LNCAP (cell line): ENCODE results near the gene ABCC1.

Experiments used
- CTCF ChIP-seq: fragments of 450-650 bp; IDR thresholded peaks from 2 replicates; pipeline ENCODE4 v1.5.1; 2017; ENCODE audit warnings: mild to moderate bottlenecking

Gene ABCC1

GRCh38 chr16:16062023-16062937 is 112.9 kb downstream of the ABCC1 start:
- TF ChIP-seq CTCF: no peak

DNA sequence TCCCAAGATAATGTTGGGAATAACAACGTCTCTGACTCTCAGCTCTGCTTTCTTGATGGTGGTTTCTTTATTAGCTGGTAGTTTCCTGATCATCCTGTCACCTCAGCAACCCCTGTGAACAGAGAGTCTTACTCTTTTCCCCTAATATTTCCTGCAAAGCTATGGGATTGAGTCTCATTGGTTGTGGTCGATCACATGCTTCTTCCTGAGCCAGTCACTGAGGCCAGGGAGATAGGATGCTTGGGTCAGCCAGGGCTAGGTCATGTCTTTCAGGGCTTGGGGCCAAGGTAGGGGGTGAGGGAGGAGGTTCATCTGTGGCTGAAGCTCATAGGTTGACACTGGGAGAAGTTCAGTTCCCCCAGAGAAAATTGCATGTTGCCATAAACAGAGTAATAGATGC is 114.3 kb downstream of the ABCC1 start:
- TF ChIP-seq CTCF: no peak

- TF ChIP-seq CTCF: no peak
These were observed 115.5 kb downstream of the ABCC1 start for GRCh38 chr16:16064874-16065384.

GRCh38 chr16:16067127-16067526 is 117.7 kb downstream of the ABCC1 start:
- TF ChIP-seq CTCF: no peak

DNA sequence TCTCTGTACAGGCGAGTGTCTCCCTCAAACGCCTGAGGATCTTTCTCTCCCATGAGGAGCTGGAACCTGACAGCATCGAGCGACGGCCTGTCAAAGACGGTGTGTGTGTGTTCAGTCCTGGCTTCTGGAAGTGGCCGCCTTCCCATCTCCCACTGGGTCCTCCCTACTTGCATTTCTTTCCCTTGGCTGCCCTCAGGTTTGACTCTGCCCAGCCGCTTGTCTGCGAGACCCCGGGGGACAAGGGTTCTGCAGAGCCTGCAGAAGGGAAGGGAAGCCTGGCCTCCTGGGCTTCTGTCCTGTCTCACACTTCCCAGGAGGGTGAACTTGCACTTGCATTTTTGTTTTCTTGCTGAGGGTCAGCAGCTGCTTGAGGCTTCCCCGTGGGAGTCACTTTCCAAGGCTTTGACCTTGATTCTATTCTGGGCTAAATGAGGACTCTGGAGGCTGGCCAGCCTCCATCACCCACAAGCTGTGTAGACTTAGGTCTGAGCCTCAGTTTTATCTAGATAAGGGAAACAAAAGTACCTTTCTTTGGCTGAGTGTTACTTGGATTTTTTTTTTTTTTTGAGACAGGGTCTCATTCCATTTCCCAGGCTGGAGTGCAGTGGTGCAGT is 122.3 kb downstream of the ABCC1 start:
- TF ChIP-seq CTCF: no peak

DNA sequence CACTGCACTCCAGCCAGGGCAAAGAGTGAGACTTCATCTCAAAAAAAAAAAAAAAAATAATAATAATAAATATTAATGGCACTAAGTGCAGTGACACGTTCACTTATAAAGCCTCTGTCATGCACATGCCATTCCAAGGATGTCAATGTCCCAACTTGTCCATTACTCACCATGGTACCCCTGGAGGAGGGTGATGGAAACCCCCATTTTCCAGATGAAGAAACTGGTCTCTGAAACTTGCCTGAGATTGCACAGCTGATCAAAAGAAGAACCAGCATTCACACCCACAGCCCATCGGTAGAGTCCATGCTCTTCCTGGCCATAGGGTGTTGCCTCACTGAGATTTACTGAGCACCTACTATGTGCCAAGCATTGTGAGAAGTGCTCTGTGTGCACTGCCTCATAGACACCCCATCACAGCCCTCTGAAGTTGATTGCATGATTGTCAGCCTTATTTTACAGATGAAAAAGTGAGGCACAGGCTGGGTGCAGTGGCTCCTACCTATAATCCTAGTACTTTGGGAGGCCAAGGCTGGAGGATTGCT is 123.7 kb downstream of the ABCC1 start:
- no peak for TF ChIP-seq CTCF

- TF ChIP-seq CTCF: no peak
These were observed 124.8 kb downstream of the ABCC1 start for GRCh38 chr16:16073891-16074881.
